GM23338 (cell line): ENCODE data around the gene ERN1. TPM values are rescaled to one million over a fixed set of nuclear protein-coding genes. Genes with fewer than 3 reads are reported as not detected.

ENCODE experiments used
- ATAC-seq: fragments of 200-7000 bp; cut with Tn5 transposase; 3 replicates; pipeline ENCODE4 v1.9.1; 2020
- DNase-seq: peaks from one replicate; pipeline ENCODE4 v3.0.0-alpha.2; 2015; ENCODE audit warnings: low spot score
- H2AFZ ChIP-seq: fragments of 200-600 bp; sonication (generic); 2 replicates; pipeline ENCODE4 v1.8.0; 2016; ENCODE audit warnings: antibody characterized with exemption, mild to moderate bottlenecking, moderate library complexity
- H3F3A ChIP-seq: fragments of 200-600 bp; sonication (generic); replicated peaks from 2 replicates; pipeline ENCODE4 v1.8.0; 2017; ENCODE audit warnings: antibody characterized with exemption, mixed run types, low read depth
- H3K27ac ChIP-seq: fragments of 200-600 bp; sonication (generic); 2 replicates; pipeline ENCODE4 v1.6.1; 2016; ENCODE audit warnings: low read depth
- H3K27me3 ChIP-seq: fragments of 200-600 bp; sonication (generic); 2 replicates; pipeline ENCODE4 v1.8.0; 2016; ENCODE audit warnings: mild to moderate bottlenecking, mixed run types, moderate library complexity; ENCODE audit not compliant: insufficient read depth
- H3K36me3 ChIP-seq: fragments of 200-600 bp; sonication (generic); 2 replicates; pipeline ENCODE4 v1.8.0; 2016; ENCODE audit warnings: mild to moderate bottlenecking; ENCODE audit not compliant: insufficient read depth
- H3K4me1 ChIP-seq: fragments of 200-600 bp; sonication (generic); 2 replicates; pipeline ENCODE4 v1.8.0; 2016; ENCODE audit warnings: mild to moderate bottlenecking, moderate library complexity; ENCODE audit not compliant: insufficient read depth
- H3K4me2 ChIP-seq: fragments of 200-600 bp; sonication (generic); 2 replicates; pipeline ENCODE4 v1.7.1; 2017; ENCODE audit warnings: mixed run types
- H3K4me3 ChIP-seq: fragments of 200-600 bp; sonication (generic); 2 replicates; pipeline ENCODE4 v1.6.1; 2016; ENCODE audit warnings: mixed run types
- H3K79me2 ChIP-seq: fragments of 200-600 bp; sonication (generic); replicated peaks from 2 replicates; pipeline ENCODE4 v1.8.0; 2017; ENCODE audit warnings: mild to moderate bottlenecking; ENCODE audit not compliant: insufficient read depth
- H3K9me2 ChIP-seq: fragments of 200-600 bp; sonication (generic); 2 replicates; pipeline ENCODE4 v1.8.0; 2017; ENCODE audit not compliant: insufficient read depth
- H4K20me1 ChIP-seq: fragments of 200-600 bp; sonication (generic); replicated peaks from 2 replicates; pipeline ENCODE4 v1.8.0; 2017; ENCODE audit warnings: mild to moderate bottlenecking; ENCODE audit not compliant: insufficient read depth
- H3K27ac Mint-ChIP-seq: 2 replicates; pipeline ENCODE4 v1.8.0; 2020; ENCODE audit warnings: inconsistent platforms, mild to moderate bottlenecking, moderate library complexity, mixed read lengths
- H3K27me3 Mint-ChIP-seq: 3 replicates; pipeline ENCODE4 v1.8.0; 2022; ENCODE audit warnings: low read depth, mild to moderate bottlenecking, moderate library complexity, mixed read lengths, inconsistent platforms; ENCODE audit not compliant: insufficient read depth, poor library complexity
- H3K36me3 Mint-ChIP-seq: 3 replicates; pipeline ENCODE4 v1.8.0; 2021; ENCODE audit warnings: low read depth, mild to moderate bottlenecking, inconsistent platforms, moderate library complexity, mixed read lengths
- H3K4me1 Mint-ChIP-seq: 3 replicates; pipeline ENCODE4 v1.8.0; 2020; ENCODE audit warnings: mild to moderate bottlenecking, inconsistent platforms, mixed read lengths
- H3K4me3 Mint-ChIP-seq: 3 replicates; pipeline ENCODE4 v1.8.0; 2021; ENCODE audit warnings: moderate library complexity, mild to moderate bottlenecking, inconsistent platforms, mixed read lengths
- H3K9me3 Mint-ChIP-seq: 3 replicates; pipeline ENCODE4 v1.8.0; 2020; ENCODE audit warnings: moderate library complexity, mild to moderate bottlenecking, inconsistent platforms, mixed read lengths
- CREB1 ChIP-seq: fragments of 250-450 bp; sonication (Bioruptor Pico); IDR thresholded peaks from 2 replicates; pipeline ENCODE4 v1.5.0; 2020; ENCODE audit warnings: low read depth, mild to moderate bottlenecking, moderate library complexity
- CTCF ChIP-seq, 2 experiments: fragments of 200-600 bp in 1 of 2; sonication (generic) in 1 of 2; conservative IDR thresholded peaks; 2 replicates each; pipeline versions ENCODE4 v1.5.1 to v1.6.1; 2016 to 2017; ENCODE audit warnings: antibody characterized with exemption in 2 of 2, low read depth in 2 of 2, mild to moderate bottlenecking in 2 of 2, moderate library complexity in 1 of 2
- ETS1 ChIP-seq: IDR thresholded peaks from 2 replicates; pipeline ENCODE4 v1.6.1; 2016; ENCODE audit warnings: antibody characterized with exemption
- EZH2phosphoT487 ChIP-seq: fragments of 200-600 bp; sonication (generic); IDR thresholded peaks from one replicate; pipeline ENCODE4 v1.8.1; 2018; ENCODE audit warnings: antibody characterized with exemption; ENCODE audit not compliant: unreplicated experiment
- JUNB ChIP-seq: IDR thresholded peaks from one replicate; pipeline ENCODE4 v1.6.1; 2016; ENCODE audit warnings: antibody characterized with exemption; ENCODE audit not compliant: unreplicated experiment
- NANOG ChIP-seq: IDR thresholded peaks from 2 replicates; pipeline ENCODE4 v1.6.1; 2016; ENCODE audit warnings: antibody characterized with exemption, borderline replicate concordance
- POLR2AphosphoS5 ChIP-seq: IDR thresholded peaks from 2 replicates; pipeline ENCODE4 v1.6.1; 2016; ENCODE audit warnings: antibody characterized with exemption, low read depth
- REST ChIP-seq: IDR thresholded peaks from one replicate; pipeline ENCODE4 v1.6.1; 2018; ENCODE audit warnings: antibody characterized with exemption; ENCODE audit not compliant: unreplicated experiment
- ZNF114 ChIP-seq: fragments of 250-450 bp; sonication (Bioruptor Pico); IDR thresholded peaks from 2 replicates; pipeline ENCODE4 v1.5.0; 2020; ENCODE audit warnings: mild to moderate bottlenecking, moderate library complexity
- ZNF331 ChIP-seq: fragments of 250-450 bp; sonication (Bioruptor Pico); IDR thresholded peaks from 2 replicates; pipeline ENCODE4 v1.5.0; 2020; ENCODE audit warnings: low read depth, mild to moderate bottlenecking, moderate library complexity
- polyA plus RNA-seq: library from polyadenylated mRNA; unstranded; fragments of >200 nt; fragmentation: Nextera tagmentation; extraction: Ambion mirVana; gene quantifications from 2 replicates; pipeline ENCODE4 v1.2.1, GENCODE V29; 2016
- total RNA-seq: library from RNA; depleted of rRNA; stranded (reverse); fragments of >200 nt; shearing (Covaris generic); gene quantifications from 2 replicates; pipeline ENCODE4 v1.2.3, GENCODE V29; 2014

ERN1 gene
- total and polyA plus RNA-seq, 2 experiments from 2014 or later = 5.9 to 7.5 TPM

- Mint-ChIP-seq H3K4me3 (no peak overlapping the region), H3K9me3 (peaks cover 18% of the 10 kb centered on the region), H3K27me3 (no peaks in the 10 kb centered on the region), H3K36me3 (peaks cover 32% of the 10 kb centered on the region), H3K27ac (no peak overlapping the region), H3K4me1 (no peaks in the 10 kb centered on the region)
- TF ChIP-seq CTCF (conservative IDR thresholded peaks at IDR 0.05; ENCODE audit: low read depth in 2 of 2) = no peak
- TF ChIP-seq REST = no peak
- ATAC-seq (no peak), DNase-seq (no peak)
- Histone ChIP-seq H3K27me3 (no peaks in the 10 kb centered on the region), H3K4me3 (no peak overlapping the region), H3F3A (no peaks in the 10 kb centered on the region), H3K9me2 (no peaks in the 10 kb centered on the region), H2AFZ (no peak overlapping the region), H3K79me2 (no peaks in the 10 kb centered on the region), H4K20me1 (no peaks in the 10 kb centered on the region), H3K4me2 (no peak overlapping the region), H3K4me1 (no peaks in the 10 kb centered on the region), H3K27ac (no peak overlapping the region), H3K36me3 (no peaks in the 10 kb centered on the region)
Measured at GRCh38 chr17:64071111-64071510, 58.8 kb downstream of the ERN1 start.

- Mint-ChIP-seq H3K4me3 (no peak overlapping the region), H3K4me1 (no peaks in the 10 kb centered on the region), H3K36me3 (peaks cover 32% of the 10 kb centered on the region), H3K27ac (no peak overlapping the region), H3K9me3 (peaks cover 18% of the 10 kb centered on the region), H3K27me3 (no peaks in the 10 kb centered on the region)
- no peak for ATAC-seq
- Histone ChIP-seq H3K4me2 (no peak overlapping the region), H3K4me3 (no peak overlapping the region), H3K9me2 (no peaks in the 10 kb centered on the region), H3F3A (no peaks in the 10 kb centered on the region), H2AFZ (no peak overlapping the region), H3K79me2 (no peaks in the 10 kb centered on the region), H4K20me1 (no peaks in the 10 kb centered on the region), H3K36me3 (no peaks in the 10 kb centered on the region), H3K27ac (no peak overlapping the region), H3K4me1 (no peaks in the 10 kb centered on the region), H3K27me3 (no peaks in the 10 kb centered on the region)
- no peak for DNase-seq
- no peak for TF ChIP-seq EZH2phosphoT487
- no peak for TF ChIP-seq NANOG
- TF ChIP-seq ETS1 = no peak
- no peak for TF ChIP-seq ZNF331
- no peak for TF ChIP-seq JUNB
- TF ChIP-seq CTCF (conservative IDR thresholded peaks at IDR 0.05; ENCODE audit: low read depth in 2 of 2) = no peak
- TF ChIP-seq POLR2AphosphoS5 = no peak
- no peak for TF ChIP-seq CREB1 (CRISPR knock-in tag)
- TF ChIP-seq ZNF114 (CRISPR knock-in tag) = no peak
Measured at GRCh38 chr17:64070213-64070612, 59.7 kb downstream of the ERN1 start.
